Activated CD8-positive, alpha-beta memory T cell treated with anti-CD3 and anti-CD28 coated beads, Interleukin-2, amount 50 U/mL, for 4 hours (primary cell): ENCODE results near the gene TNFSF10.
"Not testable (repeated sequence)": the region's sequence is repeated elsewhere in the genome, so short reads cannot be mapped to it uniquely, and the experiment has no call there.

Experiments used
- DNase-seq: peaks from one replicate; pipeline ENCODE4 v3.0.0-alpha.2; 2020

The TNFSF10 gene

DNA sequence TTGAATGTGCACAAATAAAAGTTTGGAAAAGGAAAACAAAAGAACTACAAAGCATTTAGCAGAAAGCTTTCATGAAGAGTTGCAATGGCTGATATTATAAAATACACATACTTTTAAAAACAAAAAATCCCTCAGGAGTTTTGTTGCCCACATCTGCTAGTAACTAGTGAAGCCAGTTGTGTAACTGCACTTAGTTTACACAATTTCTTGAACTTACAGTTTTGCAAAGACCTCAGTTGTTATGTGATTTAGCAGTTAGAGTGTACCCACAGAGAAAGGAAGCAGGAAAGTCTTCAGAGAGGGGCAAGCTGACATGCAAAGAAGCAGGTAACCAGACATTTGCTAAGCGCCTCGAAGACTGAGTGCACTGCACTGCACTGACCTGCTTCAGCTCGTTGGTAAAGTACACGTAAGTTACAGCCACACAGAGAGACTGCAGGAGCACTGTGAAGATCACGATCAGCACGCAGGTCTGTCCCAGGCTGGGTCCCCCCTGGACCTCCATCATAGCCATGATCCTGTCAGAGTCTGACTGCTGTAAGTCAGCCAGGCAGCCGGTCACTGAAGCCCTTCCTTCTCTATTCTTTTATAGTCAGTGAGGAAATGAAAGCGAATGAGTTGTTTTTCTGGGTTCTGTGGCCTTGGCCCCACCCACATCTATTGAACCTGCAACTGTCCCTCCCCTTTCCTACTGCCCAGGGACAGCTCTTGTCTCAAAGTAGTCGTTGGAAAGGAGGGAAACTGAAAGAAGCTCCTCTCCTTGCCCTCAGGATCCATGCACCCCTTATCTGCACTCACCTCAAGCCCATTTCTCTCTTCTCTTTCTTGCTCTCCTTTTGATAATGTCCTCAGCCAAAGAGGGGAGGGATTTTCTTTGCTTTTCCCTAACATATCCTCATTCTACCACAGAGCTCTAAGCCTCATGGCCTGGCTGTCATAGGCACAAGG is at the start of gene TNFSF10:
Gene TNFSF10, minus strand, starts transcription at position 560 of the 948 bp plus-strand sequence. Its CDS starts 46 bp downstream, at position 514.
- DNase-seq: peak; percentile 24

GRCh38 chr3:172569128-172570008 is 46.1 kb upstream of the TNFSF10 start:
- no peak for DNase-seq

GRCh38 chr3:172568701-172569100 is 45.5 kb upstream of the TNFSF10 start:
- no peak for DNase-seq

DNA sequence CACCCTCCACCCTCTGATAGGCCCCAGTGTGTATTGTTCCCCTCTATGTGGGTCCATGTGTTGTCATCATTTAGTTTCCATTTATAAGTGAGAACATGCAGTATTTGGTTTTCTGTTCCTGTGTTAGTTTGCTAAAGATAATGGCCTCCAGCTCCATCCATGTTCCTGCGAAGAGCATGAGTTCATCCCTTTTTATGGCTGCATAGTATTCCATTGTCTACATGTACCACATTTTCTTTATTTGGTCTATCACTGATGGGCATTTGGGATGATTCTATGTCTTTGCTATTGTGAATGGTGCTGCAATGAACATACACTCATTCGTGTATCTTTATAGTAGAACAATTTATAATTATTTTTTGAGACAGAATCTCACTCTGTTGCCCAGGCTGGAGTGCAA is 43.6 kb upstream of the TNFSF10 start:
- not testable (repeated sequence) for DNase-seq

GRCh38 chr3:172564499-172564898 is 41.3 kb upstream of the TNFSF10 start:
- DNase-seq: no peak

- no peak for DNase-seq
These were observed 39.9 kb upstream of the TNFSF10 start for GRCh38 chr3:172562871-172563865.

DNA sequence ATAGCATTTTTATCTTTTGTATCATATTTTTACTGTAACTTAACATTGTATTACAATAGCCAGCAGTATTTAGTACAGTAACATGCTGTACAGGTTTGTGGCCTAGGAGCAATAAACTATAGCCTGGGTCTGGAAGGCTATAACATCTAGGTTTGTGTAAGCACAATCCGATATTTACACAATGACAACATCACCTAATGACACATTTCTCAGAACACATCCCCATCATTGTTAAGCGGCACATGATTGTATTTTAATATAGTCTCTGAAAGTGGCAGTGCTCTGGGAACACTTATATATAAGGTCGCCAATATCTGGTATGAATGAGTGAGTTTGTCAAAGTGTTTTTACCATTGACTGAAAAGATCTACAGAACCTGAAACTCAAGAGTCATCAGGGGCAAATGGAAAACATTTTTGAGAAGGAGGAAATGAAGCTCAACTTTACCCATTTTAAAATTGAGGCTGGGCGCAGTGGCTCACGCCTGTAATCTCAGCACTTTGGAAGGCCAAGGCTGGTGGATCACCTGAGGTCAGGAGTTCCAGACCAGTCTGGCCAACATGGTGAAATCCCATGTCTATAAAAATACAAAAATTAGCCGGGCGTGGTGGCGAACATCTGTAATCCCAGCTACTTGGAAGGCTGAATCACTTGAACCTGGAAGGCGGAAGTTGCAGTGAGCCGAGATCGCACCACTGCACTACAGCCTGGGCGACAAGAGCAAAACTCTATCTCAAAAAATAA is 38.8 kb upstream of the TNFSF10 start:
- no peak for DNase-seq

- no peak for DNase-seq
These were observed 37.4 kb upstream of the TNFSF10 start for GRCh38 chr3:172560586-172560985.

- no peak for DNase-seq
These were observed 36.8 kb upstream of the TNFSF10 start for GRCh38 chr3:172560026-172560425.

DNA sequence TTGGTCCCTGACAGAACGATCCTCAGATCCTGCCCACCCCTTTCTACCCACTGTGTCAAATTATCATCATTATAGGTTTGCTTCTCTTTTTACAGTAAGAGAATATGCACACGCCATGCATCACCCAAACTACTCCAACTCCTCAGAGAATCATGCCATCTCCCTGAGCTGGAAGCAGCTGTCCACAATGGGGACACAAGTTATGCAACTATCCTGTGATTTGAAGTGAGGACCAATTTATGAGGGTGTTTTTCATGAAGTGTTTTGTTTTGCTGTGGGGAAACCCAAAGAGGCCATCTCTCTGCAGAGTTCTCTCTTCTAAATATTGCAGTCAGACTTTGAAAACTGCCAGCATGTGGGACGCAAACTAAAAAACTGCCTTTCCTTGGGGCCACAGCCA is 35.8 kb upstream of the TNFSF10 start:
- DNase-seq: no peak

GRCh38 chr3:172557515-172558220 is 34.4 kb upstream of the TNFSF10 start:
- no peak for DNase-seq

- no peak for DNase-seq
These were observed 30.5 kb upstream of the TNFSF10 start for GRCh38 chr3:172553526-172554252.

- no peak for DNase-seq
These were observed 29.4 kb upstream of the TNFSF10 start for GRCh38 chr3:172552607-172553006.

GRCh38 chr3:172551874-172552273 is 28.6 kb upstream of the TNFSF10 start:
- no peak for DNase-seq

DNA sequence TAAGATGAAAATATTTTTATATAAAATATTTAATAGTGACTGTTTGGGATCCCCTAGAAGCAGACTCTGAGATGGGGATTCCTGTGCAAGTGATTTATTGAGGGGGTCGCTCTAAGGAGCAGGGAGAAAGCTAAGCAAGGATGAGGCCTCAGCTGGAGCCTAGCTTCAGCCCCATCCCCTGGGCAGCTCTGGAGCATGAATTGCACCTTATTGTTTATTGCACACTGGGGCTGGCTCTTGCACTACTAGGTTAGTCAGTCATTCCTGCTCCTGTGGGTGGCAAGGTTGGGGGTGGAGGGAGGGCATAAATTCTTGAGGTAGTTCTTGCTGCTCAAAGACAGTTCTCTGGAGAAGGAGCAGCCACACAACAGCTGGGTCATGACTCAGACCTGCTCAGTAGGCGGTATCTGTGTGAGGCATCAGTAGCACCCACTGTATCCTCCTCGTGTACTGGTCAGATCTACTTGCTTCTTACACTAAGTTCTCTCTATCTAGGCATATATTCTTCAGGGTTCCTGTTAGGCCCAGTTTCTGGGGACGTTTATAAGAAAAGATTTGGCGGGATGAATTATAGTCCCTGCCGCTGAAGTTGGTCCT is 27.2 kb upstream of the TNFSF10 start:
- peak; percentile 48 for DNase-seq

DNA sequence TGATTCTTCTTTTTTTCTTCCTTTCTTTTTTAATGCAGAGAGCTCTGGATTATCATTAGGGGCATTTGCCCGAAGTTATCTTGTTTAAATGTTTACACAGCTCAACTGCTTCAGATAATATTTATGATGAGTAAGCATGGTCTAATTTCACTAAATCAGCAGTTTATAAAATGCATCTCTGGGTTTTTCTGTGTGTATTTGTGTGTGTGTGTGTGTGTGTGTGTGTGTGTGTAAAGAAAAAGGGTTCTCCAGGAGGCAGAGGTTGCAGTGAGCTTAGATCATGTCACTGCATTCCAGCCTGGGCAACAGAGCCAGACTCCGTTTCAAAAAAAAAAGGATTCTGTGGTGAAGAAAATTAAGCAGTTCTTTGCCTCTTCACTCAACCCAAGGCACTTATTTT is 25.9 kb upstream of the TNFSF10 start:
- no peak for DNase-seq

- no peak for DNase-seq
These were observed 23.5 kb upstream of the TNFSF10 start for GRCh38 chr3:172546628-172547214.

DNA sequence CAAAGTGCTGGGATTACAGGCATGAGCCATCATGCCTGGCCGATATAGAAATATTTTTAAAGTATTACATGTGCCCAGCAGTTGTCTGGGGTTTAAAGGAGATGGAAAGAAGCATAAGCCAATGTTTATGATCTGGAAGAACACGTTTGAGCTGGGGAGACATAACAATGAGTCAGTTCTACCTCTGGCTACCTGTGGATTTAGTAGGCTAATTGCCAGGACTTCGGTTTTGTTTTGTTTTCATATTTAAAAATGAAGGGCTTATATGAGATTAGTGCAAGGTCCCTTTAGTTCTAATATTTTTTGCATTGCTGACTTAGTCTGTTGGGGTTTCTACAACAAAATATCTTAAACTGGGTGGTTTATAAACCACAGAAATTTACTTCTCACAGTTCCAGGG is 22.9 kb upstream of the TNFSF10 start:
- DNase-seq: no peak

DNA sequence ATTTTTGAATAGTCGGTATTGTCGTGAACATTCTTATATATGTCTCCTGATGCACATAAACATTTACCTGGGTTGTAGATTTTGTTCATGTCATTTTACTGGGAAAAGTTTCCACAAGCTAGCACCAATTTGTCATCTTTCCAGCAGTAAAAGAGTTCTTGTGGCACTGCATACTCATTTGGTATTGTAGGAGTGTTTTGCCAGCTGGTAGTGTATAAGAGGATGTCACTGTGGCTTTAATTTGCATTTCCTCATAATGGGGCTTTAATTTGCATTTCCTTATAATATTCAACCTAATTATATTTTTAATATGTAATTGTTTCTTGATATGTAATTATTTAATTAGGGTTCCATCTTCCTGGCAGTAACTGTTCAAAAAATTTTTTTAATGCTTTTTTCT is 21.2 kb upstream of the TNFSF10 start:
- DNase-seq: no peak
